GM12878 (cell line): ENCODE data around the gene RPS6KA2. TPM values are rescaled to one million over a fixed set of nuclear protein-coding genes. Genes with fewer than 3 reads are reported as not detected.

Source experiments
- ATAC-seq: fragments of 200-7000 bp; cut with Tn5 transposase; 3 replicates; pipeline ENCODE4 v1.9.1; 2020; ENCODE audit warnings: mild to moderate bottlenecking, moderate library complexity
- BruUV-seq: library from RNA; stranded (reverse); fragments of 400-500 nt; replicated peaks from 2 replicates; lab custom pipeline; 2021; lab: Mats Ljungman, UMichigan
- CTCF ChIA-PET: fragments of 300-600 bp; sonication (Branson Sonifier 250); formaldehyde crosslinking; extraction: SDS; loops from one replicate; lab custom pipeline; 2021; ENCODE audit warnings: inconsistent platforms; lab: Yijun Ruan, JAX
- POLR2A ChIA-PET: fragments of 350-600 bp; formaldehyde crosslinking; extraction: SDS; loops from one replicate; lab custom pipeline; 2021; ENCODE audit warnings: inconsistent platforms; lab: Charles Lee
- RAD21 ChIA-PET: fragments of 300-600 bp; sonication (Branson Sonifier 250); formaldehyde crosslinking; loops from one replicate; lab custom pipeline; 2023; ENCODE audit warnings: antibody characterized with exemption; ENCODE audit not compliant: unreplicated experiment; lab: Charles Lee
- SMC1A ChIA-PET: fragments of 300-600 bp; sonication (Branson Sonifier 250); formaldehyde crosslinking; loops from one replicate; lab custom pipeline; 2023; ENCODE audit not compliant: unreplicated experiment, uncharacterized antibody; lab: Charles Lee
- DNase-seq: peaks from one replicate; pipeline ENCODE4 v3.0.0-alpha.2; 2011; ENCODE audit warnings: low read depth, low spot score
- FAIRE-seq: peaks from 3 replicates; lab custom pipeline; 2011; peaks lifted over from hg19 to GRCh38; lab: Jason Lieb, UNC
- H2AFZ ChIP-seq: 2 replicates; pipeline ENCODE4 v1.6.0; 2011; ENCODE audit warnings: low read depth, low read length, control low read depth; ENCODE audit not compliant: control insufficient read depth
- H3K27ac ChIP-seq: 2 replicates; pipeline ENCODE4 v1.5.1; 2011; ENCODE audit warnings: control low read depth; ENCODE audit not compliant: control insufficient read depth, insufficient read depth
- H3K27me3 ChIP-seq, 2 experiments: replicated peaks in 1 of 2; 2 replicates each; pipeline versions ENCODE4 v1.6.0 to v1.6.1; 2011; ENCODE audit warnings: low read length in 1 of 2; ENCODE audit not compliant: control insufficient read depth in 2 of 2, insufficient read depth in 2 of 2
- H3K36me3 ChIP-seq, 2 experiments: 2 replicates each; pipeline ENCODE4 v1.5.1; 2011; ENCODE audit warnings: low read length in 1 of 2; ENCODE audit not compliant: control insufficient read depth in 2 of 2, insufficient read depth in 2 of 2
- H3K4me1 ChIP-seq: 2 replicates; pipeline ENCODE4 v1.6.1; 2011; ENCODE audit warnings: mild to moderate bottlenecking, low read length, moderate library complexity, mixed read lengths; ENCODE audit not compliant: control insufficient read depth, insufficient read depth
- H3K4me2 ChIP-seq: 2 replicates; pipeline ENCODE4 v1.6.0; 2011; ENCODE audit warnings: control low read depth; ENCODE audit not compliant: control insufficient read depth, insufficient read depth
- H3K4me3 ChIP-seq: fragments of 200-600 bp; sonication (generic); 2 replicates; pipeline ENCODE4 v1.5.1; 2016
- H3K79me2 ChIP-seq: 2 replicates; pipeline ENCODE4 v1.6.0; 2011; ENCODE audit warnings: low read length; ENCODE audit not compliant: control insufficient read depth, insufficient read depth
- H3K9ac ChIP-seq: 2 replicates; pipeline ENCODE4 v1.8.0; 2011; ENCODE audit warnings: low read length, control low read depth, mixed read lengths; ENCODE audit not compliant: control insufficient read depth, insufficient read depth
- H3K9me3 ChIP-seq: replicated peaks from 3 replicates; pipeline ENCODE4 v1.5.1; 2011; ENCODE audit warnings: mild to moderate bottlenecking, low read length; ENCODE audit not compliant: control insufficient read depth, insufficient read depth
- H4K20me1 ChIP-seq: 2 replicates; pipeline ENCODE4 v1.6.0; 2011; ENCODE audit not compliant: control insufficient read depth, insufficient read depth
- BHLHE40 ChIP-seq, 2 experiments: fragments of 450-650 bp in 1 of 2; IDR thresholded peaks; 2 replicates each; pipeline ENCODE4 v1.6.1; 2011 to 2017; ENCODE audit warnings: low read depth in 2 of 2, borderline replicate concordance in 1 of 2, improper control_type of control experiment in 1 of 2, low read length in 1 of 2, mild to moderate bottlenecking in 1 of 2
- CUX1 ChIP-seq: IDR thresholded peaks from 2 replicates; pipeline ENCODE4 v1.6.1; 2012; ENCODE audit warnings: improper control_type of control experiment, low read depth, low read length; ENCODE audit not compliant: insufficient replicate concordance
- EED ChIP-seq: sonication (generic); IDR thresholded peaks from 2 replicates; pipeline ENCODE4 v1.6.1; 2016; ENCODE audit warnings: antibody characterized with exemption, low read depth
- FOS ChIP-seq: IDR thresholded peaks from 3 replicates; pipeline ENCODE4 v1.6.1; 2011; ENCODE audit warnings: borderline replicate concordance; ENCODE audit not compliant: insufficient read length; ENCODE audit errors: extremely low read depth
- FOXM1 ChIP-seq: IDR thresholded peaks from 2 replicates; pipeline ENCODE4 v1.6.1; 2012; ENCODE audit warnings: low read depth, mild to moderate bottlenecking, inconsistent platforms, low read length, moderate library complexity
- PAX8 ChIP-seq: fragments of 450-650 bp; IDR thresholded peaks from 2 replicates; pipeline ENCODE4 v1.6.1; 2017; ENCODE audit warnings: mild to moderate bottlenecking, moderate library complexity
- PML ChIP-seq: IDR thresholded peaks from 2 replicates; pipeline ENCODE4 v1.6.1; 2012; ENCODE audit warnings: low read length, inconsistent platforms
- RFX5 ChIP-seq: IDR thresholded peaks from 2 replicates; pipeline ENCODE4 v1.6.1; 2011; ENCODE audit warnings: low read depth, low read length, improper control_type of control experiment
- SIN3A ChIP-seq: IDR thresholded peaks from 2 replicates; pipeline ENCODE4 v1.6.1; 2012; ENCODE audit warnings: low read depth, low read length, improper control_type of control experiment
- SREBF2 ChIP-seq: IDR thresholded peaks from 2 replicates; pipeline ENCODE4 v1.6.1; 2012; ENCODE audit warnings: mild to moderate bottlenecking, low read length
- ZNF207 ChIP-seq: fragments of 450-650 bp; IDR thresholded peaks from 2 replicates; pipeline ENCODE4 v1.6.1; 2014; ENCODE audit warnings: antibody characterized with exemption, mild to moderate bottlenecking, borderline replicate concordance
- WGBS: methylation state at CpG from one replicate; pipeline ENCODE4 v1.1.6; 2016; ENCODE audit warnings: low lambda C conversion rate; ENCODE audit not compliant: insufficient replicate concordance, insufficient coverage; ENCODE audit errors: missing lambda C conversion rate; 5-methylcytosine and 5-hydroxymethylcytosine counted together
- in situ Hi-C: fragments of 300-500 bp; cut with MboI; formaldehyde crosslinking; loops from 9 replicates; pipeline ENCODE4 v1.14.3; 2018; ENCODE audit warnings: mixed read lengths
- intact Hi-C: fragments of 100-400 bp; cut with micrococcal nuclease; formaldehyde crosslinking; loops from one replicate; pipeline ENCODE4 v1.14.2; 2022; ENCODE audit not compliant: unreplicated experiment
- polyA plus RNA-seq, 11 experiments: library from polyadenylated mRNA; depleted of rRNA in 4 of 11; unstranded in 6 of 11; stranded (reverse) in 5 of 11; fragments of >200 nt; fragmentation: Nextera tagmentation in 4 of 11; fragmentation: Illumina TruSeq in 1 of 11; extraction: Ambion mirVana in 4 of 11; extraction: Trizol in 1 of 11; gene quantifications; 1 replicate in 1 of 11; 2 replicates in 10 of 11; pipeline versions ENCODE4 v1.2.1 to v1.2.3, GENCODE V29; 2011 to 2016; ENCODE audit warnings: inconsistent platforms in 2 of 11, missing spikeins in 2 of 11, low read depth in 1 of 11
- total RNA-seq, 4 experiments: library from RNA; depleted of rRNA in 3 of 4; stranded (reverse); fragments of >200 nt in 3 of 4; fragmentation: Illumina TruSeq in 1 of 4; extraction: Trizol in 1 of 4; gene quantifications; 2 replicates each; pipeline versions ENCODE4 v1.2.1 to v1.2.3, GENCODE V29; 2013 to 2021
- TF ChIP-seq, protein P1 (sequence below): IDR thresholded peaks from 2 replicates; pipeline ENCODE4 v1.6.1; 2012; ENCODE audit warnings: low read depth, low read length, improper control_type of control experiment
- TF ChIP-seq, protein P2 (sequence below): IDR thresholded peaks from 2 replicates; pipeline ENCODE4 v1.6.1; 2012; ENCODE audit warnings: low read depth, low read length, improper control_type of control experiment
- TF ChIP-seq, protein P3 (sequence below): fragments of 450-650 bp; IDR thresholded peaks from 2 replicates; pipeline ENCODE4 v1.6.1; 2016; ENCODE audit warnings: mild to moderate bottlenecking

Gene RPS6KA2
- total and polyA plus RNA-seq, 10 of the 15 experiments (the other 5 are each of a cell fraction or from before 2014, with no cell fraction given): 0.02 to 1.0 (median 0.22) TPM; not detected in 1

- in situ Hi-C loops: no loop called here
- ATAC-seq: no peak
- CTCF ChIA-PET: no interaction called here
Observed at GRCh38 chr6:166654573-166654972, 27.5 kb upstream of the RPS6KA2 start.

More at GRCh38 chr6:166654573-166654972, 27.5 kb upstream of the RPS6KA2 start:
- Histone ChIP-seq H2AFZ (no peak overlapping the region), H3K4me1 (no peaks in the 10 kb centered on the region), H3K4me3 (no peak overlapping the region), H3K9me3 (no peaks in the 10 kb centered on the region), H3K9ac (no peak overlapping the region), H3K27ac (no peak overlapping the region), H3K4me2 (no peak overlapping the region), H3K79me2 (no peaks in the 10 kb centered on the region), H3K27me3 (peaks cover 2 to 13% of the 10 kb centered on the region in 2 experiments; a peak in 3 of 4 replicates), H3K36me3 (no peaks in the 10 kb centered on the region), H4K20me1 (no peaks in the 10 kb centered on the region)
- FAIRE-seq (no peak), DNase-seq (no peak)
- intact Hi-C loops: no loop called here
- 54% methylated on average over 7 of the region's 7 CpGs for WGBS
- ChIA-PET RAD21 (no interaction called here), SMC1A (no interaction called here), POLR2A (no interaction called here)
- TF ChIP-seq FOS (no peak), FOXM1 (no peak), CUX1 (no peak), ZNF207 (no peak), RFX5 (no peak), SREBF2 (no peak), EED (no peak), PAX8 (no peak), SIN3A (no peak), BHLHE40 (IDR thresholded peaks at IDR 0.05; ENCODE audit: borderline replicate concordance in 1 of 2, low read depth in 2 of 2, low read length in 1 of 2) (no peak), PML (no peak)
- TF ChIP-seq, protein P1, sequence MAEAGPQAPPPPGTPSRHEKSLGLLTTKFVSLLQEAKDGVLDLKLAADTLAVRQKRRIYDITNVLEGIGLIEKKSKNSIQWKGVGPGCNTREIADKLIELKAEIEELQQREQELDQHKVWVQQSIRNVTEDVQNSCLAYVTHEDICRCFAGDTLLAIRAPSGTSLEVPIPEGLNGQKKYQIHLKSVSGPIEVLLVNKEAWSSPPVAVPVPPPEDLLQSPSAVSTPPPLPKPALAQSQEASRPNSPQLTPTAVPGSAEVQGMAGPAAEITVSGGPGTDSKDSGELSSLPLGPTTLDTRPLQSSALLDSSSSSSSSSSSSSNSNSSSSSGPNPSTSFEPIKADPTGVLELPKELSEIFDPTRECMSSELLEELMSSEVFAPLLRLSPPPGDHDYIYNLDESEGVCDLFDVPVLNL: no peak
- TF ChIP-seq, protein P2, sequence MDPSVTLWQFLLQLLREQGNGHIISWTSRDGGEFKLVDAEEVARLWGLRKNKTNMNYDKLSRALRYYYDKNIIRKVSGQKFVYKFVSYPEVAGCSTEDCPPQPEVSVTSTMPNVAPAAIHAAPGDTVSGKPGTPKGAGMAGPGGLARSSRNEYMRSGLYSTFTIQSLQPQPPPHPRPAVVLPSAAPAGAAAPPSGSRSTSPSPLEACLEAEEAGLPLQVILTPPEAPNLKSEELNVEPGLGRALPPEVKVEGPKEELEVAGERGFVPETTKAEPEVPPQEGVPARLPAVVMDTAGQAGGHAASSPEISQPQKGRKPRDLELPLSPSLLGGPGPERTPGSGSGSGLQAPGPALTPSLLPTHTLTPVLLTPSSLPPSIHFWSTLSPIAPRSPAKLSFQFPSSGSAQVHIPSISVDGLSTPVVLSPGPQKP: no peak
- TF ChIP-seq, protein P3, sequence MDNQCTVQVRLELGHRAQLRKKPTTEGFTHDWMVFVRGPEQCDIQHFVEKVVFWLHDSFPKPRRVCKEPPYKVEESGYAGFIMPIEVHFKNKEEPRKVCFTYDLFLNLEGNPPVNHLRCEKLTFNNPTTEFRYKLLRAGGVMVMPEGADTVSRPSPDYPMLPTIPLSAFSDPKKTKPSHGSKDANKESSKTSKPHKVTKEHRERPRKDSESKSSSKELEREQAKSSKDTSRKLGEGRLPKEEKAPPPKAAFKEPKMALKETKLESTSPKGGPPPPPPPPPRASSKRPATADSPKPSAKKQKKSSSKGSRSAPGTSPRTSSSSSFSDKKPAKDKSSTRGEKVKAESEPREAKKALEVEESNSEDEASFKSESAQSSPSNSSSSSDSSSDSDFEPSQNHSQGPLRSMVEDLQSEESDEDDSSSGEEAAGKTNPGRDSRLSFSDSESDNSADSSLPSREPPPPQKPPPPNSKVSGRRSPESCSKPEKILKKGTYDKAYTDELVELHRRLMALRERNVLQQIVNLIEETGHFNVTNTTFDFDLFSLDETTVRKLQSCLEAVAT: no peak
- no TSS peak for BruUV-seq
